Fibroblast of the aortic adventitia (primary cell): Measurements from ENCODE around the gene MPIG6B. TPM values are rescaled to one million over a fixed set of nuclear protein-coding genes. Genes with fewer than 3 reads are reported as not detected.

Source experiments
- DNase-seq: peaks from one replicate; pipeline ENCODE4 v3.0.0-alpha.2; 2010; ENCODE audit warnings: low read depth
- H3K4me3 ChIP-seq: 2 replicates; pipeline ENCODE4 v1.5.1; 2011; ENCODE audit warnings: low read depth, mild to moderate bottlenecking, control low read depth, low read length, moderate library complexity
- total RNA-seq: library from RNA; depleted of rRNA; stranded (reverse); fragments of >200 nt; gene quantifications from 2 replicates; pipeline ENCODE4 v1.2.3, GENCODE V29; 2012; ENCODE audit warnings: low replicate concordance
- TF ChIP-seq, protein P1 (sequence below): IDR thresholded peaks from 2 replicates; pipeline ENCODE4 v1.5.1; 2011; ENCODE audit warnings: mild to moderate bottlenecking, low read length, control low read depth, inconsistent platforms; ENCODE audit not compliant: insufficient read depth

The MPIG6B gene
- total RNA-seq, 1 donor: not detected

DNA sequence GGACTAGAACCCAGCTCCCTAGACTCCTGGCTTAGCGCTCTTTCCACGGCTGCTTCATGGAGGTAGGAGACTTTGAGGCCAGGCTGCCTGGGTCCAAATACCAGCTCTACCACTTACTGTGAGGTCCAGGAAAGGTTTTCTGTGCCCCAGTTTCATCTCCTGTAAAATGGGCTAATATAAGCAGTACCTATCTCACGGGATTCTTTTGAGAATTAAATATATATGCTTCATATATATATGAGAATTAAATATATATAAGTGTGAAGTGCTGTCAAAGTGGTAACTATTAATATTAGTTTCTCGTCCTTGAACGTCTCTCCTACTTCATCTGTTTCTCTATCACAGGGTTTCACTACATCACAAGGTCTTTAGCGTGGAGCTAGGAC, 32.1 kb upstream of the MPIG6B start:
- TF ChIP-seq, protein P1, sequence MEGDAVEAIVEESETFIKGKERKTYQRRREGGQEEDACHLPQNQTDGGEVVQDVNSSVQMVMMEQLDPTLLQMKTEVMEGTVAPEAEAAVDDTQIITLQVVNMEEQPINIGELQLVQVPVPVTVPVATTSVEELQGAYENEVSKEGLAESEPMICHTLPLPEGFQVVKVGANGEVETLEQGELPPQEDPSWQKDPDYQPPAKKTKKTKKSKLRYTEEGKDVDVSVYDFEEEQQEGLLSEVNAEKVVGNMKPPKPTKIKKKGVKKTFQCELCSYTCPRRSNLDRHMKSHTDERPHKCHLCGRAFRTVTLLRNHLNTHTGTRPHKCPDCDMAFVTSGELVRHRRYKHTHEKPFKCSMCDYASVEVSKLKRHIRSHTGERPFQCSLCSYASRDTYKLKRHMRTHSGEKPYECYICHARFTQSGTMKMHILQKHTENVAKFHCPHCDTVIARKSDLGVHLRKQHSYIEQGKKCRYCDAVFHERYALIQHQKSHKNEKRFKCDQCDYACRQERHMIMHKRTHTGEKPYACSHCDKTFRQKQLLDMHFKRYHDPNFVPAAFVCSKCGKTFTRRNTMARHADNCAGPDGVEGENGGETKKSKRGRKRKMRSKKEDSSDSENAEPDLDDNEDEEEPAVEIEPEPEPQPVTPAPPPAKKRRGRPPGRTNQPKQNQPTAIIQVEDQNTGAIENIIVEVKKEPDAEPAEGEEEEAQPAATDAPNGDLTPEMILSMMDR: no peak
- no peak for DNase-seq

DNA sequence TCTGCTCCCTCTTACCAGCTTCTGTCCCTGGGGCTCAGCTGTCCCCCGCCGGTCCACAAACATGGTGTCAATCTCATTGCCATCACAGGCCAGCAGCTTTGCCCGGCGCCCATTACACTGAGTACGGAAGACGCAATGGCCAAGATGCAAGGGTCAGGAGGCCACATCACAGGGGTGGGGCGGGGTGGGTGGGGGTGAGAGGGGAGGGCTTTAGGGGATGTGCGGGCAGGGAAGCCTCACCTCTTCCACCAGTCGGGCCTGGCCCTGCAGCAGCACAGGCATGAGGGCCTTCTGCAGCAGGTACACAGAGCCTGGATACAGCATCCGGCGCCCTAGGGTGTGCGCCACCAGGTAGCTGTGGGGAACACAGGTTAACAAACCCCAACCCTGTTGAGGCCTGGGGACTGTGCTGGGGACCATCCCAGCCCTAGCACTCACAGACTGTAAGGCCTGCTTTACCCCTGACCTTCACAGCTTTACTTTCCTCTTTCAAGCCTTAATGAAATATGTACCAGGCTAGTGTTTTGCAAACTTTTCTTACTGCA, 31.5 kb upstream of the MPIG6B start:
- no peak for DNase-seq
- no peak overlapping the region for H3K4me3 ChIP-seq
- TF ChIP-seq, protein P1: no peak

More for the DNA sequence above, 32.1 kb upstream of the MPIG6B start:
- no peak overlapping the region for H3K4me3 ChIP-seq

DNA sequence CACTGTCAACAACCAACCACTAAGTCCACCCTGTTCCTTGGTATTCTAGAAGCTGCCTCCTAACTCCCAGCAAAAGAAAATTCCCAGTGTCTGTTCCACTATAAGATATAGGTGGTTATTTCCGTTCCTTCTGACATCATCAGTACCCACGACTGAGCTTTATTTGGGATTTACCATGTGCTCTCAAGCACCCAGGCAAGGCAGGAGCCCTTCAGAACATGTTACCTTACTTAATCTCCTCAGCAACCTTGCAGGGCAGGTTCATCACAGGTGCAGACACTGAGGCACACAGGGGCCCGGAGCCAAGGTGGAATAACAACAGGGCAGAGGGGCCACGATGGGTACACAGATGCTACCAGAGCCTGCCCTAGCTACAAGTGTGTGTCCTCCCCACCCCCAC, 30.8 kb upstream of the MPIG6B start:
- H3K4me3 ChIP-seq: no peak overlapping the region
- no peak for DNase-seq
- TF ChIP-seq, protein P1: no peak

DNA sequence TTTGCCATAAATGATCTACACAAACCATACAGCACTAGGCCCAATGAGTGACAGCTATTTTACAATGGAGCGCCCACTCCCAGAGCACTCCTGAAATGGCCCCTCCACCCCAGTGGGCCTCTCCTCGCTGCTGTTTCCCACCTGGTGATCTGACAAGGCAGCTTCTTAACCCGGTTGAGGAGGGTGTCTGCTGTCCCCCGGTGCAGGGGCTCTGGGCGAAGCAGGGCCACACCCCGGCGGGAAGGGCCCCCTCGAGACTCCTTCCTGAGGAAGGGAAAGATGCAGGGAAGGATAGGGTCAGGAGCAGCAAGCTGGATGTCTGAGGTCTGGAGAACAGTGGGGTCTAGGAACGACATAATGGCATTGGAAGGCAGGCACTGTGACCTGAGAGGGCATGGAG, 30.3 kb upstream of the MPIG6B start:
- no peak for DNase-seq
- no peak overlapping the region for H3K4me3 ChIP-seq
- TF ChIP-seq, protein P1: no peak

DNA sequence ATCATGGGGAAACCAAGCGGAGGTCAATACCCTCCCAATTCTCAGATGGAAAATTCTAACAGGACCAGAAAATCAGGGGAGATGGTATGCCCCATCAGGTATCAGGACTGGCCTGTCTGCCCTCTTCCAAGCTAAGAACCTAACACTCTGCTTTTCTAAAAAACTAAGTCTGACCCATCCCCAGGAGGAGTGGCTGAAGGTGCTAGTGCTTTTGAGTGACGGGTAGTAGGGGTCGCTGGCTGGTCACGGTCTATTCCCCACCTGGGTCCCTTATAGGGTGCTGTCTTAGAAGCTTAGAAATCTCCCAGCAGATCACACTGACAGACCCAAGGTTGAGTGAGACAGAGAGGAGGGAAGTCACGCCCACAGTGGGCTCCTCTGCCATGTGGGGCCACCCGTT, 29.6 kb upstream of the MPIG6B start:
- no peak for DNase-seq
- H3K4me3 ChIP-seq: no peak overlapping the region
- TF ChIP-seq, protein P1: no peak

DNA sequence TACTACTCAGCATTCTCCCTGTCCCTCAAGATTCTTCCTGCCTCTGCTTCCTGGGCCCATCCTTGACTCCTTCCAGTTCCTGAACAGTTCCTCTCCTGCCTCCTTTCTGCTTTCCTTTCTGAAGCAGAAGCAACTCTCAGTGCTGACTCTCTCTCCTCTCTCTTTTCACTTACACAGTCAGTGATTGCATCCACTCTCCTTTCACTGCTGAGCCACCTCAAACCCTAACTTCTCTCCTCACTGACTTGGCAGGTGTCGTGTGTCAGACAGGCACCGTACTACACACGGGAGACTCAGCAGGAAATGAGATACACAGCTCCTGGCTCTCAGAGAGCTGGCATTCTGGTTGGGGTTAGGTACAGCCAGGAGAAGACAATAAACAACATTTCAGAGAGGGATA, 25.6 kb upstream of the MPIG6B start:
- no peak for DNase-seq
- TF ChIP-seq, protein P1: no peak
- H3K4me3 ChIP-seq: no peak overlapping the region
